ENCODE measurements around the gene UMODL1. TPM values are rescaled to one million over a fixed set of nuclear protein-coding genes. Genes with fewer than 3 reads are reported as not detected.
A peak's percentile ranks its signal among the peaks of the same experiment; 100 is the strongest.

The UMODL1 gene
- total RNA-seq, 4 donors from 2014 or later: 0.15 to 0.21 TPM; not detected in 2

- TF ChIP-seq POLR2A (IDR thresholded peaks at IDR 0.05) (no peak), EP300 (IDR thresholded peaks at IDR 0.05) (no peak), CTCF (IDR thresholded peaks at IDR 0.05) (peak; percentile 85 to 88)
- DNase-seq (ENCODE audit: low spot score in 2 of 2): peak; percentile 71 to 81
- Histone ChIP-seq H3K27ac (no peak overlapping the region), H3K27me3 (no peaks in the 10 kb centered on the region), H3K4me3 (no peak overlapping the region), H3K4me1 (peaks cover 5% of the 10 kb centered on the region), H3K36me3 (no peaks in the 10 kb centered on the region), H3K9me3 (no peaks in the 10 kb centered on the region)
- WGBS: 24% methylated on average over 12 of the region's 15 CpGs
Observed at GRCh38 chr21:42145569-42146272, 74.6 kb downstream of the UMODL1 start.

- Histone ChIP-seq H3K4me1 (peaks cover 9% of the 10 kb centered on the region), H3K4me3 (no peak overlapping the region), H3K27ac (no peak overlapping the region), H3K9me3 (no peaks in the 10 kb centered on the region), H3K36me3 (no peaks in the 10 kb centered on the region), H3K27me3 (no peaks in the 10 kb centered on the region)
- 93% methylated on average over 5 of the region's 10 CpGs for WGBS
- DNase-seq (ENCODE audit: low spot score in 2 of 2): no peak
- TF ChIP-seq POLR2A (IDR thresholded peaks at IDR 0.05): no peak
- no peak for TF ChIP-seq POLR2AphosphoS5 (IDR thresholded peaks at IDR 0.05)
Observed at GRCh38 chr21:42146273-42146805, 75.2 kb downstream of the UMODL1 start.

- no peak for TF ChIP-seq EP300 (IDR thresholded peaks at IDR 0.05)
- no peak for TF ChIP-seq POLR2A (IDR thresholded peaks at IDR 0.05)
- no peak for TF ChIP-seq CTCF (IDR thresholded peaks at IDR 0.05)
- no peak for TF ChIP-seq POLR2AphosphoS5 (IDR thresholded peaks at IDR 0.05)
- Histone ChIP-seq H3K27me3 (no peaks in the 10 kb centered on the region), H3K27ac (no peak overlapping the region), H3K4me3 (no peak overlapping the region), H3K9me3 (no peaks in the 10 kb centered on the region), H3K36me3 (no peaks in the 10 kb centered on the region), H3K4me1 (peaks cover 9% of the 10 kb centered on the region)
- peak; percentile 56 to 77 for DNase-seq (ENCODE audit: low spot score in 2 of 2)
- WGBS: no CpG with 5 or more reads among the region's 19 CpGs
Observed at GRCh38 chr21:42146821-42147220, 75.7 kb downstream of the UMODL1 start.

GRCh38 chr21:42147386-42148020 is 76.4 kb downstream of the UMODL1 start:
- TF ChIP-seq EP300 (IDR thresholded peaks at IDR 0.05) (no peak), CTCF (IDR thresholded peaks at IDR 0.05) (no peak), POLR2AphosphoS5 (IDR thresholded peaks at IDR 0.05) (no peak)
- peak; percentile 40 to 69 for DNase-seq (ENCODE audit: low spot score in 2 of 2)
- Histone ChIP-seq H3K4me3 (no peak overlapping the region), H3K27ac (no peak overlapping the region), H3K9me3 (no peaks in the 10 kb centered on the region), H3K27me3 (no peaks in the 10 kb centered on the region), H3K4me1 (peaks cover 9% of the 10 kb centered on the region), H3K36me3 (no peaks in the 10 kb centered on the region)
- 85% methylated on average over 12 of the region's 13 CpGs for WGBS

- H3K36me3 ChIP-seq: no peaks in the 10 kb centered on the region
- H3K4me3 ChIP-seq: no peak overlapping the region
- no peaks in the 10 kb centered on the region for H3K9me3 ChIP-seq
- TF ChIP-seq POLR2AphosphoS5 (IDR thresholded peaks at IDR 0.05) (no peak), EP300 (IDR thresholded peaks at IDR 0.05) (no peak), CTCF (IDR thresholded peaks at IDR 0.05) (no peak), POLR2A (IDR thresholded peaks at IDR 0.05) (no peak)
- no peaks in the 10 kb centered on the region for H3K27me3 ChIP-seq
- no peak for DNase-seq (ENCODE audit: low spot score in 2 of 2)
- WGBS: 21% methylated on average over 2 of the region's 2 CpGs
- H3K4me1 ChIP-seq: peaks cover 9% of the 10 kb centered on the region
- H3K27ac ChIP-seq: no peak overlapping the region
Observed at GRCh38 chr21:42148097-42148496, 77.0 kb downstream of the UMODL1 start.

All from suprapubic skin (tissue), 4 donors.